Measurements from ENCODE around the gene SELE.
"Not testable (repeated sequence)": the region's sequence is repeated elsewhere in the genome, so short reads cannot be mapped to it uniquely, and the experiment has no call there.

The SELE gene

GRCh38 chr1:169722779-169723178 lies 11.1 kb downstream of the SELE start:
- DNase-seq = no peak

GRCh38 chr1:169715100-169715499 lies 18.8 kb downstream of the SELE start:
- DNase-seq = not testable (repeated sequence)

DNA sequence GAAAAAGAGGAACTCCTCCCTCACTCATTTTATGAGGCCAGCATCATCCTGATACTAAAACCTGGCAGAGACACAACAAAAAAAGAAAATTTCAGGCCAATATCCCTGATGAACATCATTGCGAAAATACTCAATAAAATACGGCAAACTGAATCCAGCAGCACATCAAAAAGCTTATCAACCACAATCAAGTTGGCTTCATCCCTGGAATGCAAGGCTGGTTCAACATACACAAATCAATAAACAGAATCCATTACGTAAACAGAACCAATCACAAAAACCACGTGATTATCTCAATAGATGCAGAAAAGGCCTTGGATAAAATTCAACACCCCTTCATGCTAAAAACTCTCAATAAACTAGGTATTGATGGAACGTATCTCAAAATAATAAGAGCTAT lies 20.8 kb downstream of the SELE start:
- not testable (repeated sequence) for DNase-seq

DNA sequence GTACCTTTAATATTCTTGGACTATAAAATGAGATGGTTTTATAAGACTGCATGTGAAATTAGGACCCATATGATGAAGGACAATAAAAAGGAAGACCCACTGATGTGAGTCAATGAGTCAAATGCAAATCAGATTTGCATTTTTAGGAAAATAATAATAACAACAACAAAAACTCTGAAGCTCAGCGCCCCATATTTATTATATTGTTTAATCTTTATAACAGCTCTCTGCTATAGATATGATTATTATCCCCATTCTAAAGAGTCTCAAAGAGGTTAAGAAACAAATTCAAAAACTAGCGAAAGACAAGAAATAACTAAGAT lies 21.6 kb downstream of the SELE start:
- no peak for DNase-seq

DNA sequence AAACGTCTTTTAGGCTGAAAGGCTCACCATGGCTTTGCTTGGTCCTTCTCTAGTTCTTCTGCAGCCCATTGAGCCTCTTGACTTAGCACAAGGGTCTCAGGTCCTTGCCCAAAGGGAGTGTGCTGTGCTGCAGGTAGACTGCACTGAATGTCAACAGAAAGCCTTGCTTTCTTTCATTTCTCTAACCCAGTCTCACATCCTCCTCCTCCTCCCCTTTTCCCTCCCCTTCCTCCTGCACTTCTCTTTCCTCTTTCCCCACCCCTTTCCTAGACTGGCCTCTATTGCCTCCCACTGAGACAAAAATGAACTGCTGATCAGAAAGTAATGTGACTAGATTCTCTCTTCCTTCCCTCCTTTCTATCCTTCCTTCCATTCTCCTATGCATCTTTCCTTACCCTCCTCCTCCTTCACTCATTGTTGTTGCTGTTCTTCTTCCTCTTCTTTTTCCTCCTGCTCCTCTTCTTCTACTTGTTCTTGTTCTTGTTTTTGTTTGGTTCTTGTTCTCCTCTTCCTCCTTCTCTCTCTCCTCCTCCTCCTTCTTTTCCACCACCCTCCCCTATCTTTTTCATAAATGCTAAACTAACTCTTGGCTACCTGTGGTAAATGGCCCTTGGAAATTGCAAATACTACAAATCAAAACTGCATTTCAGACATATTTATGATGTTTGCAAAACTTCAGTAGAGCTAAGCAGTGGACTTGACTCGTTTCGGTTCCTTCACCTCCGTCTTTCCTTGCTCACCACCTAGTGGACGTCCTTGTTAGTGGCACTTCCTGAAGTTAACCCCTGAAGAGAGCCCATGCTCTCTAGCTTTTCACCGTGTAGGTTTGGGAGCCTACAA lies 22.2 kb downstream of the SELE start, which contains the start of gene SELL:
Gene SELL, minus strand, starts transcription at position 152 of the 840 bp plus-strand sequence. Its CDS starts 122 bp downstream, at position 30.
- DNase-seq = peak; percentile 84

- no peak for DNase-seq
Observed at GRCh38 chr1:169708647-169709046, 25.2 kb downstream of the SELE start.

GRCh38 chr1:169707912-169708604 lies 25.8 kb downstream of the SELE start:
- no peak for DNase-seq

GRCh38 chr1:169704797-169705196 lies 29.1 kb downstream of the SELE start:
- no peak for DNase-seq

DNA sequence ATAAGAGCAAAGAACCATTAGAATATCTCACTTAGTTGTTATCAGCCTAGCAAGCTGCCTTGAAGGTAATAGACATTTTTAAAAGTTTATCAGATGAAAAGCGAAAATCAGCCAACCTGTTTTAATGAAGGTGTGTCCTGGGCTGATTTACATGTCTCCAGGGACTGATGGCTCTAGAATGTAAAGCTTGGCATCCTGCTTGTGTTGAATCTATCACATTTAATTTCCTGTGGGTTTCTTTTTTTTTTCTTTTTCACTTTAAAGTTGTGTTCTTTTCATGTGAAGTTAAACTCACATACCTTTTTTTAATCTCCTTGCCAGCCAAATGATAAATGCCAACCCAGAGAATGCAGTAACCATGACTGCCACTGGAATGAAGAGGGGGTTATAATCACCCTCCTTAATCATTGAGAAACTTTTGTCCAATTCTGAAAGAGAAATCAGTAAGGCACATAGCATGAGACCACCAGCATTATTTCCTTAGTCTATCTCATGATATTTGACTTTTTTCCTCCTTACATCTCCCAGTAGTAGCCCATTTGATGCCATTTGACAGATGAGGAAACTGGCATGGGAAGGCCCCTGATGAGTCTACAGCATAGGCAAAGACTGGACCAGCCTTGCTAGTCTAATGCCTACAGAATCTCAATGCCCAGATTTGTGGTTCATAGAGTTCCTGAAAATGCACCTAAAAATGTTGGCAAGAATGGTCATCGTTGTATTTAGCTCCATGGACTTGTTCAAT lies 32.4 kb downstream of the SELE start:
- no peak for DNase-seq

GRCh38 chr1:169699707-169700106 lies 34.2 kb downstream of the SELE start:
- DNase-seq = no peak

- DNase-seq = no peak
Observed at GRCh38 chr1:169698976-169699375, 34.9 kb downstream of the SELE start.

DNA sequence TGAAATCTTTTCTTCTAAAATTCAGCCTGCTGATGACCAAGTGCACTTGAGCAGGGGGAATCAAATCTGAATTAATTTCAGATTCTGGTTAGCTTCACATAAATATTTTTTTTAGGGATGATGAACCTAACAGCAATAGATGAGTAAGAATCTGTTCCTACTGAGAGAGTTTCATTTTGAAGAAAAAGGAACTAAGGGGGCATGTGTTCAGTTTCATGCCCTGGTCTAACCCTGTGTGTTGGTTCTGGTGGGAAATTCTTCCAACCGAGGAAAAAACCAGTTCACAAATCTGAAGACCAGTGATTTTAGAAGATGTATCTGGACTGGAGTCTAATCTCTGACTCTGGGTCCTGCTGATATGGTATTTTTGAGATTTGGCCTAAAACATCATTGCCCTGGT lies 36.1 kb downstream of the SELE start:
- DNase-seq = no peak

DNA sequence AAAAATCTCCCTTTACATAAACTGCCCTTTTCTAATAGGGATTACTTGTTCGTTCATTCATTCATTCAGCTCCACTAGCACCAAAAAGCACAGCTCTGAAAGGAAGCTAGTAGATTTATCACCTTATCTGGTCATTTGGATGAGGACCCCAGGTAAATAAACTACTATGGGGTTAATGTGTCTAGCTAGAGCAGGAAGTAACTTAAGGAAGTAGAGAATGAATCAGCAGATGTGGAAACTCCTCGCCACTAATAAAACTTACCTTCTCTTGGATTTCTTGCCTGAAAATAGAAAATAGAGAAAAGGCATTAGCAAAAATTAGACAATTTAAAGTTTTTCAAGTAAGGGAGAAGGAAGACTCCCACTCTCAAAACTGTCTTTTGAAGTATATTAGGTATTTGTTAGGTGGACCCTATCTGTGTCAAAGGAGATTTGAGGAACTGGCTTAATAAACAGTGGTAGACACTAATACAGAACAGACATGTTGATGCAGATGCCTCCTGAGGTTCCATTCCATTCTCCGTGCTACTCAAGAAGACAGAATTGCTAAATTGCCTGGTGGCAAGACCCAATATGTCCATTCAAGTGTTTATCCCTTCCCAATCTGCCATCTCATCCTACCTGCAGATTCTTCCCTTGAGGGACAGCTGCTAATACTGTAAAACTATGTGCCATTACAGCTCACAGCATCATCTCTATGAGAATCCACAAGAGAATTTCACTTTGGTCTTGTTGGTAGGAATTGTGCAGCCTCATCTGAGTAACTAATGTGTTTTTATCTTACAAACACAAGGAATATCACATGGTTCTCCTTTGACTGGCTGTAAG lies 37.4 kb downstream of the SELE start:
- DNase-seq = no peak

DNA sequence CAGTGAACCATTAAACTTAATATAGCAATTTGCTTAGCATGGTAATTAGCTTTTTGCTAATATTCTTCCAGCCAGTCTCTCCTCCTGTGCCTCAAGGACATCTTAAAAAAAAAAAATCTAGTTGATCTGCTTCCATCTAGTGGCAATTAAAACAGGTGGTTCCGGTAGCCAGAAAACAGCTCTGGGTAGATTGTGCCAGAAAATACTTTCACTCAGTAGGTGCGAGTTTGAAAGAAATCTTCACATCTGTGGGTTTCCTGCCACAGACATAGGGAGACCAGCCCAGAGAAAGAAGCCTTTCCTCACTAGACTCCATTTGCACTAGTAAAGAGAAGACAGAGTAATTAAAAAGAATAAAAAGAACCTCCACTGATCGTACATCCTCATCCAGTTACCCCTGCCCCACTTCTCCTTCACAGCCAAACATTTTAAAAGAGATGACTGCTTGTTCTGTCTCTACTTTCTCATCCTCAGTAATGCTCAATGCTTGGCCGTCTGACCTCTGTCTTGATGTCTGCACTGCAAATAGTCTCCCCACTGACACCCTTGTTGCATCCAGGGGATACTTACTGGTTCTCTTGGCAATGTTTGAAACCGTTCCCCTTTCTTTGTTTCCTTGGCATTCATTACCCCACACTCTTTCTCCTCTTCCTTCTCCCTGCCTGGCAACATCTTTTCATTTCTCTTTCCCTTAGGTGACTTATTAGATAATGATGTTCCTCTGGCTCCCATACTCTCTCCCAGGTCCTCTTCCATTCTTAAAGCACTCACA lies 39.4 kb downstream of the SELE start:
- DNase-seq = no peak

DNA sequence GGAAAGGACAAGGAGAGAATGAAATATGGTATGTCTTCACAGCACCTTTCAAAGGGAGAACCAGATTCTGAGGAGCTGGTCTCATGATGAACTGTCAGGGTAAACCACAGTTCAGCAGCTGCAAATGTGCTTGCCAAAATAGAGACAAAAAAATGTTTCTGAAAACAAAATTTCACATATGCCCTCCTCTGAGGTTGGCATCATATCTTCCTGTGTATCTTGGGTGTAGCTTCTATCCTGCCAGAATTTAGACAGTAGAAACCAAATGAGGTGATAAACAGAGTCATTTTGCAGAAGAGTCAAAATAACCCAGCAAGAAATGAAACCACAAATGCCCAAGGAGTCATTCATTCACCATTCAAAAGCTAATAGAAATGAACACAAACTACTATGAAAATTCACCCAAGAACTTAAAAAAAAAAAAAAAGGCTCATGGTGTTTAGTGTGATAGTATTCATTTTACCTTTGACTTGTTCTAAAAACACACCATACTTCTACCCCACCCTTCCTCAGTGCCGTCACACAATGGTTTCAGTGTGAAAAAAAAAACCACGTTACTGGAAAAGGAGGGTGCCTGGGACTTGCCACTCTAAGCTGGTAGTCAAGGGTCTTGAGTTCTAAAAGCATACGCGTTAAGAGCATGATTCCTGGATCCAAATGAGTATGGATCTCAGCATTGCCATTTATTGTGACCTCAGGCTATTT lies 41.0 kb downstream of the SELE start:
- DNase-seq = no peak

DNA sequence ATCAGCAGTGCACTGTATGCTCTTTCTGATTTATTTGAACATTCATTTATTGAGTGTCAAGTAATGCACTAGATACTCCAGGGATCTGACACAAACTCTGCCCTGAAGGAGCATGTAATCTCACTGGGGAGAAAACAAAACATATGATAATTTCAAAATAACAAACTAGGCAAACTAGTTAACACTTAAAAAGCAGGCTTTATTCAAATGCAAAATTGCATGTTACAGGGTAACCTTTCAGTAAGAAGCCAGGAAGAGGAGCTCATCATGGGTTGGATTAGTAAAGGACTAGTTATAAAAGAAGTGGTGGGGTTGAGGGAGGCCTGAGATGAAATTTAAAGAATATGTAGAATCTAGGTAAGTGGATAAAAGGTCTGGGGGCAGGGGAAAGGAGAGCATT lies 43.4 kb downstream of the SELE start:
- no peak for DNase-seq

DNA sequence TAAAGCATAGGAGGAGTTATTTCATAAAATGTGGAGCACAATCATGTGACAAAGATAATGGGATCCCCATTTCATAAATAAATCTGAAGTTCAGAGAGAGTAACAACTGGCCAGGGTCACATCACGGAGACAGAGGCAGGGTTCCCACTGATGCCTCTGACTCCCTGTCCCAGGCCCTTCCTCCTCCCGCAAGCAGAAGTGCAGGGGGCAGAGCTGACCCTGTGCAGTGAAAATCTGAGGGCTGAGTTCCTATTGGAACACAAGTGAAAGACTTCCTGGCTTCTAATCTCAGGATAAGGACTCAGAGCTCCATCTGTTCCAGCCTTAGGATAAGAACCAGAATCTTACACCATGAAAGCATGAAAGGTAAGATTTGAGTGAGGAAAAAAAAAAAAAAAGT lies 44.5 kb downstream of the SELE start:
- DNase-seq = peak; percentile 87

GRCh38 chr1:169688377-169688776 lies 45.5 kb downstream of the SELE start:
- not testable (repeated sequence) for DNase-seq

DNA sequence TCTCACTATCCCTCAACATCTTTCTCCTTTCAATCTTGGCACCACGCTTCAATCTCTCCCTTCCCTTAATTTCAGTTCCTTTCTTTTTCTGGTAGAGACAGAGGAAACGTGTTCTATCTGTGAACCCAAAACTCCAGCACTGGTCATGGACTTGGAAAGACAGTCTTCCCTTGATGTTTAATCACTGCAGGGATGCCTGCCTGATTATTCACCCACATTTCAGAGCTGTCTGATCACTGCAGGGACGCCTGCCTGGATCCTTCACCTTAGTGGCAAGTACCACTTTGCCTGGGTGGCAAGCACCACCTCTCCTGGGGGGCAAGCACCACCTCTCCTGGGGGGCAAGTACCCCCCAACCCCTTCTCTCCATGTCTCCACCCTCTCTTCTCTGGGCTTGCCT lies 50.2 kb downstream of the SELE start:
- DNase-seq = no peak

DNA sequence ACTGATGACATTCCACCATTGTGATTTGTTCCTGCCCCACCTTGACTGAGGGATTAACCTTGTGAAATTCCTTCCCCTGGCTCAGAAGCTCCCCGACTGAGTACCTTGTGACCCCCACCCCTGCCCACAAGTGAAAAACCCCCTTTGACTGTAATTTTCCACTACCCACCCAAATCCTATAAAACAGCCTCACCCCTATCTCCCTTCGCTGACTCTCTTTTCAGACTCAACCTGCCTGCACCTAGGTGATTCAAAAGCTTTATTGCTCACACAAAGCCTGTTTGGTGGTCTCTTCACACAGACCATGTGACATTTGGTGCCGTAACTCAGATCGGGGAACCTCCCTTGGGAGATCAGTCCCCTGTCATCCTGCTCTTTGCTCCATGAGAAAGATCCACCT lies 50.7 kb downstream of the SELE start:
- DNase-seq = not testable (repeated sequence)

GRCh38 chr1:169682071-169682470 lies 51.8 kb downstream of the SELE start:
- peak; percentile 21 for DNase-seq

Data from NCI-H82 (cell line).